Right cardiac atrium (tissue), 5 donors: ENCODE results near the gene C10orf53. TPM values are rescaled to one million over a fixed set of nuclear protein-coding genes. Genes with fewer than 3 reads are reported as not detected.

Experiments
- ATAC-seq, 2 donors: fragments of 200-7000 bp; cut with Tn5 transposase; one replicate each; pipeline versions ENCODE4 v1.8.0 to v1.9.1; 2020; ENCODE audit warnings: moderate library complexity in 2 of 2, mild to moderate bottlenecking in 1 of 2
- DNase-seq, 3 donors: peaks; one replicate each; pipeline ENCODE4 v3.0.0-alpha.2; 2020
- H3K27ac ChIP-seq: one replicate; pipeline ENCODE4 v1.5.1; 2013; ENCODE audit warnings: mild to moderate bottlenecking, low read length, control low read depth, moderate library complexity
- H3K27me3 ChIP-seq: one replicate; pipeline ENCODE4 v1.6.1; 2013; ENCODE audit not compliant: control insufficient read depth, insufficient read depth
- H3K4me1 ChIP-seq: one replicate; pipeline ENCODE4 v1.6.1; 2013; ENCODE audit warnings: low read length; ENCODE audit not compliant: control insufficient read depth, insufficient read depth
- H3K4me3 ChIP-seq: one replicate; pipeline ENCODE4 v1.5.1; 2013; ENCODE audit warnings: low read length, control low read depth
- H3K9me3 ChIP-seq: one replicate; pipeline ENCODE4 v1.6.1; 2013; ENCODE audit warnings: low read length; ENCODE audit not compliant: control insufficient read depth
- WGBS: extraction: QIAGEN DNeasy Blood & Tissue Kit; methylation state at CpG from one replicate; pipeline ENCODE4 v1.1.7; 2013; 5-methylcytosine and 5-hydroxymethylcytosine counted together
- intact Hi-C, 4 donors: fragments of 100-400 bp; cut with DNase I; formaldehyde crosslinking; loops; one replicate each; pipeline versions ENCODE4 v1.11.0 to v1.14.0; 2022 to 2023
- polyA plus RNA-seq: library from polyadenylated mRNA; stranded (reverse); fragments of 200-250 nt; gene quantifications from one replicate; pipeline ENCODE4 v1.2.3, GENCODE V29; 2013
- total RNA-seq, 4 donors: library from RNA; stranded (reverse); fragmentation: NEBNext Ultra II Directional; extraction: Animal tissue kit (Norgen Biotek cat#: 25700); gene quantifications; one replicate each; pipeline ENCODE4 v1.2.1, GENCODE V29; 2021
- donor health status: healthy with polysubstance abuse.
- donor health status: DM: no; HTN: yes; CAD: no.
- donor health status: DM: no; HTN: no; CAD: no.
- donor health status: DM: no; HTN: yes; CAD: no; lungs with severe emphysema.
- donor health status: DM: yes; HTN: yes; CAD: no.

The C10orf53 gene
- total and polyA plus RNA-seq, 5 donors: not detected

- no peaks in the 10 kb centered on the region for H3K27me3 ChIP-seq
- 85% methylated on average over 22 of the region's 22 CpGs for WGBS
- no peaks in the 10 kb centered on the region for H3K9me3 ChIP-seq
- no peaks in the 10 kb centered on the region for H3K4me1 ChIP-seq
- no peak overlapping the region for H3K4me3 ChIP-seq
- H3K27ac ChIP-seq: no peak overlapping the region
- intact Hi-C loops: no loop called here
- DNase-seq: no peak
- ATAC-seq: no peak
These were observed 33.3 kb upstream of the C10orf53 start for GRCh38 chr10:49645871-49646870.

- WGBS: 71% methylated on average over 4 of the region's 4 CpGs
These were observed 31.9 kb upstream of the C10orf53 start for GRCh38 chr10:49647554-49647953.

GRCh38 chr10:49647985-49648795, 31.3 kb upstream of the C10orf53 start:
- no peaks in the 10 kb centered on the region for H3K9me3 ChIP-seq
- H3K27me3 ChIP-seq: no peaks in the 10 kb centered on the region
- DNase-seq (no peak), ATAC-seq (no peak)
- intact Hi-C loops: no loop called here
- H3K27ac ChIP-seq: no peak overlapping the region
- H3K4me1 ChIP-seq: no peaks in the 10 kb centered on the region
- WGBS: 73% methylated on average over 18 of the region's 18 CpGs
- no peak overlapping the region for H3K4me3 ChIP-seq

More at GRCh38 chr10:49647554-49647953, 31.9 kb upstream of the C10orf53 start:
- intact Hi-C loops: no loop called here
- no peaks in the 10 kb centered on the region for H3K9me3 ChIP-seq
- DNase-seq (no peak), ATAC-seq (no peak)
- H3K27me3 ChIP-seq: no peaks in the 10 kb centered on the region
- H3K27ac ChIP-seq: no peak overlapping the region
- no peak overlapping the region for H3K4me3 ChIP-seq
- no peaks in the 10 kb centered on the region for H3K4me1 ChIP-seq

- H3K9me3 ChIP-seq: no peaks in the 10 kb centered on the region
- WGBS: 16% methylated on average over 17 of the region's 17 CpGs
- intact Hi-C loops: no loop called here
- DNase-seq (no peak), ATAC-seq (no peak)
- no peak overlapping the region for H3K4me3 ChIP-seq
- no peaks in the 10 kb centered on the region for H3K4me1 ChIP-seq
- no peak overlapping the region for H3K27ac ChIP-seq
- H3K27me3 ChIP-seq: no peaks in the 10 kb centered on the region
These were observed 30.2 kb upstream of the C10orf53 start for GRCh38 chr10:49649294-49649693.

- ATAC-seq (no peak), DNase-seq (no peak)
- H3K4me1 ChIP-seq: no peaks in the 10 kb centered on the region
- intact Hi-C loops: no loop called here
- no peak overlapping the region for H3K4me3 ChIP-seq
- WGBS: 58% methylated on average over 8 of the region's 8 CpGs
- H3K27me3 ChIP-seq: no peaks in the 10 kb centered on the region
- no peak overlapping the region for H3K27ac ChIP-seq
- H3K9me3 ChIP-seq: no peaks in the 10 kb centered on the region
These were observed 29.3 kb upstream of the C10orf53 start for GRCh38 chr10:49649936-49650723.

DNA sequence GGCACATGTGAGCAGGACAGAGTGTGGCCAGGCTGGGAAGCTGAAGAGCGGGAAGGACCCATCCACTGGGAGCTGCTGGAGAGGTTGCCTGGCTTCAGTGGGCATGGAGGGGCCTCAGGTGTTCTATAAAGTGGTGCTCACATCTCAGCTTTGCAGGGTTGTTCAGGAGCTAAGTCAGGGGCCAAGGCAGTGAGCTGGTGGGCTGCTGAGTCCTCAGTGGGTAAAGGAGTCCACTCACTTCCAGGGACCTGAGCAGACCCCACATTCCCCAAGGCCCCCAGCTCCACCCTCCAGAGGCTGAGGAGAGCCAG, 28.8 kb upstream of the C10orf53 start:
- intact Hi-C loops: no loop called here

DNA sequence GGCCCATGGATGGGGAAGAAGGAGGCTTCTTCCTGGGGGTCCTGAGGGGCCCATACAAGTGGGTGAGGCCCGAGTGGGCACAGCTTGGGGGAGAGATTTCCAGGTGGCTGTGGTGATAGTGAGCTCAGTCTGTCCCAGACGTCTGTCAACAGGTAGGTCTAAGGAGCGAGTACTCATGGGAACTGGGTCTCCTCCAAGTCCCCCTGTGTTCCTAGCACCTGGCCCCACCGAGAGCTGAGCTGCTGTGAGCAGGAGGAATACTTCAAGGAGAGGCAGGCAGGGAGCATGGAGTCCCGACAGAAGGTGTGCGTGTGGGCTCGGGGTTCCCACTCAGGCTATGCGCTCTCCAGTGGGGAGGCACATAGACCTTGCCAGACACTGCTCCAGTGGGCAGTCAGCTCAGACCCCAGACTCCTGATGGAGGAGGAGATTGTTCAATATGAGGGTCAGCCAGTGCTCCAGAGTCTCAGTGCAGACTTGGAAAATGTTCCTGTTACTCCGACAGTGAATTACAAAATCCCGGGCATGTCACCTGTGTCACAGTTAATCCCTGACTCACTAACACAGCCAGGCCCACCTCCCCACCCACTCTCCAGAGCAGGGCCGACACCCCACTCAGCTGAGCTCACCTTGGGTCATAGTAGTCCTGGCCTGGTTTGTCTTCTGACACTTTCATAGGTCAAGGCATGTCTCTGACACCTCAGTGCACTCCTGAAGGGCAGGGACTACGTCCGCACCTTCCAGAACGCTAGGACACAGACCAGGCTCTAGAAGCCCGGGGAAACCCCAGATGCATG, 28.2 kb upstream of the C10orf53 start:
- Histone ChIP-seq H3K27me3 (no peaks in the 10 kb centered on the region), H3K4me3 (no peak overlapping the region), H3K9me3 (no peaks in the 10 kb centered on the region), H3K27ac (no peak overlapping the region), H3K4me1 (no peaks in the 10 kb centered on the region)
- WGBS: 68% methylated on average over 15 of the region's 15 CpGs
- DNase-seq (no peak), ATAC-seq (no peak)
- intact Hi-C loops: no loop called here

More for the DNA sequence above, 28.8 kb upstream of the C10orf53 start:
- Histone ChIP-seq H3K4me1 (no peaks in the 10 kb centered on the region), H3K4me3 (no peak overlapping the region), H3K27me3 (no peaks in the 10 kb centered on the region), H3K9me3 (no peaks in the 10 kb centered on the region), H3K27ac (no peak overlapping the region)
- 89% methylated on average over 1 of the region's 1 CpG for WGBS
- DNase-seq: no peak
- ATAC-seq: no peak

GRCh38 chr10:49651917-49652316, 27.5 kb upstream of the C10orf53 start:
- H3K4me3 ChIP-seq: no peak overlapping the region
- no peaks in the 10 kb centered on the region for H3K27me3 ChIP-seq
- no peak for DNase-seq
- H3K4me1 ChIP-seq: no peaks in the 10 kb centered on the region
- WGBS: 63% methylated on average over 2 of the region's 2 CpGs
- no peak for ATAC-seq
- H3K9me3 ChIP-seq: peaks cover 2% of the 10 kb centered on the region
- H3K27ac ChIP-seq: no peak overlapping the region
- intact Hi-C loops: no loop called here

DNA sequence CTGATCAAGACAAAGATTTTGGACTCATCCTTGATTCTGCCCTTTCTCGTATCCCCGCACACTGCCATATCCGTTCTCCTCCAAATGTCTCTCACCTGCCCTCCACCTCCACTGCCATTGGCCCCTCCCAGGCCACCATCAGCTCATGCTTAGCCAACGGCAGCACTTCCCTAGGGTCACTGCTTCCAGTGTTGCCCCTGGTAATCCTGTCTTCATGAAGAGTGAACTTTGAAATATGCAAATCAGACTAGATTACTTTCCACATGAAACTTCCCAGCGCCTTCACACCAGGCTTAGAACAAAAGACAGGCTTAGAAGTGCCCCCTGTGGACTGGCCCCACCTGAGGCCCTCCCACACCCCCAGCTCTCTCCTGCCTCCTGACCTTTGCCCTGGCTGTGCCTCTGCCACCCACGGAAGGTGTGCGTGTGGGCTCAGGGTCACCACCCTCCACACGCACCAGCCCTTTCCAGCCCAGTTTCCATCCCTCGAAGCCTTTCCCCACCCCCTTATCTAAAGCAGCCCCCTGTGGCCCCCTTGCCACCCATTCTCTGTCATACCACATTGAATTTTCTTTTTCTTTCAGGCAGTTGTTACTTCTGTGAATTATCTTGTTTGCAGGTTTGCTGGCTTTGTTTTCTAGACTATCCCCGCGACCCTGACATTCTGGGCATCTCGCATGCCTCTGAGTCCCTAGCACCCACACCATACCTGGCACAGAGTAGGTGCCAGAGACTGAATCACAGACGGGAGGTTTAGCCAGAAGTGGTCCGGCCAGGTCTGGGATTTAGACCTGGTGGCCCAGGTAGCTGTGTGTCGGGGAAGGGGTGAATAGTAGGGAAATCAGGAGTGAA, 26.8 kb upstream of the C10orf53 start:
- 75% methylated on average over 15 of the region's 15 CpGs for WGBS
- no peak overlapping the region for H3K27ac ChIP-seq
- no peak for ATAC-seq
- no peaks in the 10 kb centered on the region for H3K4me1 ChIP-seq
- no peaks in the 10 kb centered on the region for H3K27me3 ChIP-seq
- H3K9me3 ChIP-seq: peaks cover 2% of the 10 kb centered on the region
- intact Hi-C loops: no loop called here
- DNase-seq: no peak
- no peak overlapping the region for H3K4me3 ChIP-seq
